OCI-M2 (cell line): ENCODE results near the gene UBE4A.
A peak's percentile ranks its signal among the peaks of the same experiment; 100 is the strongest.
"Not testable (repeated sequence)": the region's sequence is repeated elsewhere in the genome, so short reads cannot be mapped to it uniquely, and the experiment has no call there.

Experiments
- DNase-seq: peaks from one replicate; lab custom pipeline; 2025; ENCODE audit not compliant: unreplicated experiment; lab: John Stamatoyannopoulos, UW

UBE4A gene

GRCh38 chr11:118398791-118399559 is 39.6 kb downstream of the UBE4A start:
- DNase-seq, result no peak

GRCh38 chr11:118401151-118401879 is 41.9 kb downstream of the UBE4A start, which contains the start of gene ATP5MG:
ATP5MG (plus strand) TSS chr11:118401606; CDS start chr11:118401666, 60 bp downstream.
- DNase-seq, result peak; percentile 60

GRCh38 chr11:118401880-118402590 is 42.6 kb downstream of the UBE4A start:
- no peak for DNase-seq

- not testable (repeated sequence) for DNase-seq
Observed at GRCh38 chr11:118402594-118402993, 43.2 kb downstream of the UBE4A start.

- DNase-seq, result no peak
Observed at GRCh38 chr11:118406599-118407166, 47.3 kb downstream of the UBE4A start.

- DNase-seq, result no peak
Observed at GRCh38 chr11:118410055-118410745, 50.8 kb downstream of the UBE4A start.

GRCh38 chr11:118411530-118411929 is 52.1 kb downstream of the UBE4A start:
- no peak for DNase-seq

- no peak for DNase-seq
Observed at GRCh38 chr11:118412921-118413320, 53.5 kb downstream of the UBE4A start.

- DNase-seq, result no peak
Observed at GRCh38 chr11:118415062-118415738, 55.8 kb downstream of the UBE4A start.

GRCh38 chr11:118415739-118416068 is 56.3 kb downstream of the UBE4A start:
- no peak for DNase-seq

- not testable (repeated sequence) for DNase-seq
Observed at GRCh38 chr11:118416900-118417299, 57.5 kb downstream of the UBE4A start.

- DNase-seq, result no peak
Observed at GRCh38 chr11:118417801-118418200, 58.4 kb downstream of the UBE4A start.

- no peak for DNase-seq
Observed at GRCh38 chr11:118418766-118419165, 59.4 kb downstream of the UBE4A start.

GRCh38 chr11:118427707-118428106 is 68.3 kb downstream of the UBE4A start:
- no peak for DNase-seq

GRCh38 chr11:118430956-118431355 is 71.6 kb downstream of the UBE4A start:
- no peak for DNase-seq

GRCh38 chr11:118434123-118434552 is 74.7 kb downstream of the UBE4A start:
- no peak for DNase-seq

- no peak for DNase-seq
Observed at GRCh38 chr11:118434553-118435289, 75.3 kb downstream of the UBE4A start.

- no peak for DNase-seq
Observed at GRCh38 chr11:118435290-118435892, 76.0 kb downstream of the UBE4A start.
